Ovary (tissue), 9 donors: ENCODE measurements around the gene TNFAIP3. TPM values are rescaled to one million over a fixed set of nuclear protein-coding genes. Genes with fewer than 3 reads are reported as not detected.
"Not testable (repeated sequence)": the region's sequence is repeated elsewhere in the genome, so short reads cannot be mapped to it uniquely, and the experiment has no call there.

Experiments
- DNase-seq, 5 donors: peaks; one replicate each; pipeline ENCODE4 v3.0.0-alpha.2; 2019 to 2020
- H3K27ac ChIP-seq, 2 donors: fragments of 200-600 bp; one replicate each; pipeline versions ENCODE4 v1.5.1 to v1.8.0; 2019 to 2022
- H3K27me3 ChIP-seq: fragments of 200-600 bp; one replicate; pipeline ENCODE4 v1.8.0; 2022
- H3K36me3 ChIP-seq: fragments of 200-600 bp; sonication (generic); one replicate; pipeline ENCODE4 v1.5.1; 2019
- H3K4me1 ChIP-seq: one replicate; pipeline ENCODE4 v1.8.1; 2013; ENCODE audit warnings: mild to moderate bottlenecking, moderate library complexity; ENCODE audit not compliant: insufficient read depth
- H3K4me3 ChIP-seq: fragments of 200-600 bp; sonication (generic); one replicate; pipeline ENCODE4 v1.5.1; 2017
- H3K9me3 ChIP-seq, 2 donors: fragments of 200-600 bp in 1 of 2; sonication (generic) in 1 of 2; one replicate each; pipeline versions ENCODE4 v1.5.1 to v1.8.1; 2013 to 2019; ENCODE audit warnings: mild to moderate bottlenecking in 1 of 2, moderate library complexity in 1 of 2
- CTCF ChIP-seq, 3 donors: fragments of 450-650 bp in 2 of 3; fragments of 200-600 bp in 1 of 3; IDR thresholded peaks; one replicate each; pipeline versions ENCODE4 v1.5.1 to v1.8.0; 2016 to 2022; ENCODE audit warnings: antibody characterized with exemption in 3 of 3, mild to moderate bottlenecking in 1 of 3
- EP300 ChIP-seq: sonication (generic); formaldehyde crosslinking; IDR thresholded peaks from one replicate; pipeline ENCODE4 v1.6.1; 2017; ENCODE audit warnings: antibody characterized with exemption
- POLR2A ChIP-seq: fragments of 450-650 bp; IDR thresholded peaks from one replicate; pipeline ENCODE4 v1.6.1; 2017; ENCODE audit warnings: antibody characterized with exemption, mild to moderate bottlenecking, moderate library complexity
- WGBS, 3 donors: extraction: QIAGEN DNeasy Blood & Tissue Kit in 1 of 3; methylation state at CpG; one replicate each; pipeline versions ENCODE4 v1.1.5 to v1.1.7; 2013 to 2017; 5-methylcytosine and 5-hydroxymethylcytosine counted together
- intact Hi-C, 4 donors: fragments of 100-400 bp; cut with DNase I; formaldehyde crosslinking; loops; one replicate each; pipeline versions ENCODE4 v1.11.0 to v1.15.1; 2022 to 2023
- polyA plus RNA-seq, 2 donors: library from polyadenylated mRNA; stranded (reverse); fragments of 200-250 nt in 1 of 2; fragments of 350-450 nt in 1 of 2; fragmentation: Illumina TruSeq in 1 of 2; extraction: RNeasy Lipid Tissue Mini Kit (QIAGEN cat#74804) in 1 of 2; gene quantifications; one replicate each; pipeline ENCODE4 v1.2.3, GENCODE V29; 2013 to 2014
- total RNA-seq, 7 donors: library from RNA; depleted of rRNA in 2 of 7; stranded (reverse); fragments of >200 nt in 2 of 7; fragmentation: NEBNext Ultra II Directional in 3 of 7; extraction: Animal tissue kit (Norgen Biotek cat#: 25700) in 3 of 7; gene quantifications; one replicate each; pipeline versions ENCODE4 v1.1.0 to v1.2.4, GENCODE V29; 2016 to 2023
- donor health status: DM: no; HTN: no; CAD: no; lungs with moderate emphysema.
- donor health status: DM: no; HTN: no; CAD: no.
- donor health status: Bipolar disorder and iron deficiency.
- donor health status: DM: yes; HTN: yes; CAD: no.
- donor health status: DM: no; HTN: no; CAD: no.
- donor health status: DM: yes; HTN: yes; CAD: no.

Gene TNFAIP3
- total and polyA plus RNA-seq, 9 donors = 35.4 to 206 (median 96.6) TPM

GRCh38 chr6:137830511-137830911 lies 36.5 kb upstream of the TNFAIP3 start:
- Histone ChIP-seq H3K27ac (no peak overlapping the region), H3K4me3 (no peak overlapping the region), H3K4me1 (no peaks in the 10 kb centered on the region), H3K9me3 (no peaks in the 10 kb centered on the region), H3K27me3 (no peaks in the 10 kb centered on the region), H3K36me3 (no peaks in the 10 kb centered on the region)
- DNase-seq = no peak
- intact Hi-C loops = no loop called here
- no peak for TF ChIP-seq POLR2A
- TF ChIP-seq CTCF (IDR thresholded peaks at IDR 0.05) = no peak
- no peak for TF ChIP-seq EP300

DNA sequence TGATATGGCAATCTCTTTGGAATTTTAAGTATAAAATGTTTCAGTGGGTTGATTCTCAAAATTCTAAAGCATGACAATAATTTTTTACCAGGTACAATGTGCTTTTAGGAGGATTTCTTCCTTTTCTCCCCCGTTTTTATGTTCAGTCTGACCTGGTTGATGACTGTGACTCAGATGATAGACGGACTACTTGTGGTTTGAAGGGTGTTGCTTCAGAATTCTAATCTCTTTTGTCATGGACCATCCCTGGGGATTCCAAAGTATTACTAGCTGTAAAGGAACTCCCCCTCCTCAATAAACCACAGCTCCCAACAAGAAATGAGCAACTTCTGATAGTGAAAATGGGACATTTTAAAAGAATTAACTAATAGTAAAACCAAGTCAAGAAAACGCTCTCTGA lies 34.9 kb upstream of the TNFAIP3 start:
- DNase-seq = no peak
- no peaks in the 10 kb centered on the region for H3K4me1 ChIP-seq
- 56 to 78% (median 62%) methylated on average over 3 of the region's 3 CpGs for WGBS, 3 donors

GRCh38 chr6:137834508-137834907 lies 32.6 kb upstream of the TNFAIP3 start:
- Histone ChIP-seq H3K27me3 (no peaks in the 10 kb centered on the region), H3K27ac (no peak overlapping the region), H3K4me1 (no peaks in the 10 kb centered on the region), H3K9me3 (no peaks in the 10 kb centered on the region), H3K4me3 (no peak overlapping the region), H3K36me3 (no peaks in the 10 kb centered on the region)
- WGBS, 3 donors = 88 to 95% (median 94%) methylated on average over 3 of the region's 3 CpGs
- no peak for TF ChIP-seq CTCF (IDR thresholded peaks at IDR 0.05)
- no peak for TF ChIP-seq POLR2A
- TF ChIP-seq EP300 = no peak
- intact Hi-C loops = no loop called here
- no peak for DNase-seq

More for the DNA sequence above, 34.9 kb upstream of the TNFAIP3 start:
- Histone ChIP-seq H3K36me3 (no peaks in the 10 kb centered on the region), H3K4me3 (no peak overlapping the region), H3K27ac (no peak overlapping the region), H3K27me3 (no peaks in the 10 kb centered on the region), H3K9me3 (no peaks in the 10 kb centered on the region)
- TF ChIP-seq EP300 (no peak), CTCF (IDR thresholded peaks at IDR 0.05) (no peak), POLR2A (no peak)
- intact Hi-C loops = no loop called here

DNA sequence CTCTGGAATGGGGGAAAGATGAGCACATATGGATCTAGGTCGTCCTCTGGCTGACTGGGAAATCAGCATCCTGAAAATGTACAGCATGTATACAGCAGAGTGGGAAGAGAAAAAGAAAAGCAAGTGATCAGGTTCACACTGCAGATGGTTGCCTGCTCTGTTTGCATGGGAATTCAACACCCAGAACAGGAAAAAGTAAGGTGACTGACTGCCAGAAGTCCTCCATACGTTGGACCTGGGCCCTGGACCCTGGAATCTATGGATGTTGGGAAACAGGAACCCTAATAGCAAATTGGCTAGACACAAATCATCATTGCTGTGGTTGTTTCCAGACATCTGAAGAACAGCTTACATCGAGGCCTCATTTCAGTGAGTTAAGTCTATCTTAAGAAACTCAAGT lies 30.3 kb upstream of the TNFAIP3 start:
- H3K27me3 ChIP-seq = no peaks in the 10 kb centered on the region
- no peak for TF ChIP-seq EP300
- H3K9me3 ChIP-seq = no peaks in the 10 kb centered on the region
- H3K4me3 ChIP-seq = no peak overlapping the region
- H3K4me1 ChIP-seq = no peaks in the 10 kb centered on the region
- DNase-seq = no peak
- no peaks in the 10 kb centered on the region for H3K36me3 ChIP-seq
- WGBS, 3 donors = 82 to 83% (median 83%) methylated on average over 3 of the region's 3 CpGs
- intact Hi-C loops = no loop called here
- no peak overlapping the region for H3K27ac ChIP-seq

GRCh38 chr6:137838090-137838489 lies 29.0 kb upstream of the TNFAIP3 start:
- intact Hi-C loops, H3K4me3 ChIP-seq, DNase-seq, H3K36me3 ChIP-seq, H3K4me1 ChIP-seq, H3K27ac ChIP-seq, H3K9me3 ChIP-seq, H3K27me3 ChIP-seq: not testable (repeated sequence)
- WGBS, 3 donors = 87 to 98% (median 90%) methylated on average over 2 of the region's 2 CpGs

- H3K4me1 ChIP-seq, H3K27ac ChIP-seq, H3K27me3 ChIP-seq, DNase-seq, intact Hi-C loops, H3K9me3 ChIP-seq, H3K36me3 ChIP-seq, H3K4me3 ChIP-seq: not testable (repeated sequence)
- 85 to 95% (median 94%) methylated on average over 5 of the region's 5 CpGs for WGBS, 3 donors
These were observed 28.5 kb upstream of the TNFAIP3 start for GRCh38 chr6:137838597-137838996.
